ENCODE data around the gene TMEM8B. TPM values are rescaled to one million over a fixed set of nuclear protein-coding genes. Genes with fewer than 3 reads are reported as not detected.

The TMEM8B gene
- total RNA-seq, 1 experiment from 2014 or later, result 4.6 TPM

- TF ChIP-seq CTCF (IDR thresholded peaks at IDR 0.05; ENCODE audit: unreplicated experiment), result no peak
- no peak for DNase-seq (ENCODE audit: unreplicated experiment)
- H3K36me3 Mint-ChIP-seq (ENCODE audit: insufficient read depth, unreplicated experiment), result peaks cover 4% of the 10 kb centered on the region
- intact Hi-C loops (cut with micrococcal nuclease), result no loop called here
- H3K27me3 Mint-ChIP-seq (ENCODE audit: insufficient read depth, unreplicated experiment), result peaks cover 27% of the 10 kb centered on the region
- H3K4me3 Mint-ChIP-seq (ENCODE audit: unreplicated experiment), result no peak overlapping the region
- ChIA-PET CTCF (no interaction called here), POLR2A (no interaction called here)
- H3K9me3 Mint-ChIP-seq (ENCODE audit: unreplicated experiment), result no peaks in the 10 kb centered on the region
- no TSS peak for BruUV-seq (replicated peaks)
- peaks cover 7% of the 10 kb centered on the region for H3K4me1 Mint-ChIP-seq (ENCODE audit: insufficient read depth, unreplicated experiment)
- no peak overlapping the region for H3K27ac Mint-ChIP-seq (ENCODE audit: low read depth, unreplicated experiment)
Measured at GRCh38 chr9:35852876-35853865, 24.1 kb downstream of the TMEM8B start.

- H3K36me3 Mint-ChIP-seq (ENCODE audit: insufficient read depth, unreplicated experiment), result peaks cover 4% of the 10 kb centered on the region
- H3K4me1 Mint-ChIP-seq (ENCODE audit: insufficient read depth, unreplicated experiment), result no peaks in the 10 kb centered on the region
- no peak overlapping the region for H3K27ac Mint-ChIP-seq (ENCODE audit: low read depth, unreplicated experiment)
- peaks cover 27% of the 10 kb centered on the region for H3K27me3 Mint-ChIP-seq (ENCODE audit: insufficient read depth, unreplicated experiment)
- intact Hi-C loops (cut with micrococcal nuclease), result no loop called here
- H3K4me3 Mint-ChIP-seq (ENCODE audit: unreplicated experiment), result no peak overlapping the region
- H3K9me3 Mint-ChIP-seq (ENCODE audit: unreplicated experiment), result no peaks in the 10 kb centered on the region
- no peak for TF ChIP-seq CTCF (IDR thresholded peaks at IDR 0.05; ENCODE audit: unreplicated experiment)
- no TSS peak for BruUV-seq (replicated peaks)
- POLR2A ChIA-PET, result no interaction called here
- DNase-seq (ENCODE audit: unreplicated experiment), result no peak
- CTCF ChIA-PET, result interaction anchor here (0.7 to 1.2 kb wide), 2 partner anchors 9 to 91 kb away, joined by 3 to 4 read pairs; no protein-coding TSS in a partner anchor
Measured at GRCh38 chr9:35854091-35854762, 25.2 kb downstream of the TMEM8B start.

- intact Hi-C loops (cut with micrococcal nuclease), result no loop called here
- no peak for DNase-seq (ENCODE audit: unreplicated experiment)
- no TSS peak for BruUV-seq (replicated peaks)
- Mint-ChIP-seq H3K4me1 (ENCODE audit: insufficient read depth, unreplicated experiment) (no peaks in the 10 kb centered on the region), H3K4me3 (ENCODE audit: unreplicated experiment) (no peak overlapping the region), H3K9me3 (ENCODE audit: unreplicated experiment) (no peaks in the 10 kb centered on the region), H3K36me3 (ENCODE audit: insufficient read depth, unreplicated experiment) (peaks cover 4% of the 10 kb centered on the region), H3K27me3 (ENCODE audit: insufficient read depth, unreplicated experiment) (peaks cover 39% of the 10 kb centered on the region), H3K27ac (ENCODE audit: low read depth, unreplicated experiment) (no peak overlapping the region)
- no peak for TF ChIP-seq CTCF (IDR thresholded peaks at IDR 0.05; ENCODE audit: unreplicated experiment)
- CTCF ChIA-PET, result interaction anchor here (1.2 to 1.4 kb wide), 2 partner anchors 24 to 89 kb away, joined by 5 to 7 read pairs; no protein-coding TSS in a partner anchor
- POLR2A ChIA-PET, result interaction anchor here (0.6 to 0.9 kb wide), 2 partner anchors 42 to 309 kb away, joined by 3 to 4 read pairs; partner anchors contain the start of gene HINT2
Measured at GRCh38 chr9:35856206-35856605, 27.2 kb downstream of the TMEM8B start.

GRCh38 chr9:35856882-35857281 is 27.9 kb downstream of the TMEM8B start:
- Mint-ChIP-seq H3K36me3 (ENCODE audit: insufficient read depth, unreplicated experiment) (peaks cover 4% of the 10 kb centered on the region), H3K9me3 (ENCODE audit: unreplicated experiment) (no peaks in the 10 kb centered on the region), H3K27ac (ENCODE audit: low read depth, unreplicated experiment) (no peak overlapping the region), H3K27me3 (ENCODE audit: insufficient read depth, unreplicated experiment) (peaks cover 46% of the 10 kb centered on the region), H3K4me3 (ENCODE audit: unreplicated experiment) (no peak overlapping the region), H3K4me1 (ENCODE audit: insufficient read depth, unreplicated experiment) (no peaks in the 10 kb centered on the region)
- no peak for TF ChIP-seq CTCF (IDR thresholded peaks at IDR 0.05; ENCODE audit: unreplicated experiment)
- ChIA-PET CTCF (interaction anchor here (0.6 to 1.4 kb wide), 4 partner anchors 12 to 308 kb away, joined by 3 to 7 read pairs (median 4); no protein-coding TSS in a partner anchor), POLR2A (interaction anchor here (0.9 to 1.5 kb wide), 3 partner anchors 20 to 59 kb away, joined by 3 to 4 read pairs (median 3); partner anchors contain the start of gene HINT2)
- no TSS peak for BruUV-seq (replicated peaks)
- intact Hi-C loops (cut with micrococcal nuclease), result no loop called here
- no peak for DNase-seq (ENCODE audit: unreplicated experiment)
